ENCODE data around the gene TRABD2B.
A peak's percentile ranks its signal among the peaks of the same experiment; 100 is the strongest.

Gene TRABD2B

DNA sequence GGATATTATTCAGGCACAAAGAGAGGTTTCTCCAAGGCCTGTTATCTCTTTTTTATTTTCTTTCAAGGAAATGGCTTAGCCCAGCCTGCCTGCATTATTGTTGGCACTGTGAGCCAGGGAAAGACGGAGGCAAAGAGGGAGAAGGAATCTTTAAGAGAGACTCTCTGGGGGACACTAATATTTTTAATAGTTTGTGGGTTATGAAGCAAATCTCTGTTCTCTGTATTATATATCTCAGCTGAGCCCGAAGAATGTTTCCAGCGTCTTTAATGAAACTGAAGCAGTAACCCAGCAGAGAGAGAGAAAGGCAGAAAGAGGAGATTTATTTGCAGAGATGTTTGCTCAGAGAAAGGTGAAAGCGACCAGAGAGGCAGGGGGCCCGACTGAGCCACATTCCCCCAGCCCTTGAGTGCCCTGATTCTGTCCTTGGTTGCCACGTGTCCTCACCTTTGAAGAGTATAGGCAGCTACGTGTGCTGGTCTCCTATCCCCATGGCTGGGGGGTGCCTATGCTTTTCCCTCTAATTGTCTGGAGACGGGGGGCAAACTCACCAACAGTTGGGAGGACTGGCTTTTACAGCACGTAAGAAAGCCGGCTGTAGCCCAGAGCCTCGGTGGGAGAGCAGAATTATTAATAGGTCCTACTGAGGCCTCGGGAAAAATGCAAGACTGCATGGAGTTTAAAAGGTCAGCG, 166.4 kb downstream of the TRABD2B start:
- DNase-seq: no peak

DNA sequence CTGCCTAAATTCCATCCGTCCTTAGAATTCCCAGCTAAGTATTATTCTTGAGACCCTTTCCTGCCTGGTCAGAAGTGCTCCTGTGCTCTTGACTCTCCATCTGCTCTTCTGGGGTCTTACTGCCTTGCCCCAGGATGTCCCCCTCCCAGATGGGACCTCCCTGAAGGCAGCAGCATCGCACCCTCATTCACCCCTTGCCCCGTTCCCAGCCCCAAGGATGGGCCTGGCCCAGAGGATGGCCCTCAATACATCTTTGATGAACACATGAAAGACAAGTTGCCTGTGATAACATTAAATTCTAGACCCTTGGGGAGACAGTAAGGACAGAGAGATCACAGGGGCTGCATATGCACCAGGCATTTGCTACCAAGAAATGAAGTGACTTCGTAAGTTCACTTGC, 167.2 kb downstream of the TRABD2B start:
- no peak for DNase-seq

GRCh38 chr1:47828978-47829377, 168.2 kb downstream of the TRABD2B start:
- DNase-seq: no peak

GRCh38 chr1:47827109-47827508, 170.1 kb downstream of the TRABD2B start:
- DNase-seq: no peak

DNA sequence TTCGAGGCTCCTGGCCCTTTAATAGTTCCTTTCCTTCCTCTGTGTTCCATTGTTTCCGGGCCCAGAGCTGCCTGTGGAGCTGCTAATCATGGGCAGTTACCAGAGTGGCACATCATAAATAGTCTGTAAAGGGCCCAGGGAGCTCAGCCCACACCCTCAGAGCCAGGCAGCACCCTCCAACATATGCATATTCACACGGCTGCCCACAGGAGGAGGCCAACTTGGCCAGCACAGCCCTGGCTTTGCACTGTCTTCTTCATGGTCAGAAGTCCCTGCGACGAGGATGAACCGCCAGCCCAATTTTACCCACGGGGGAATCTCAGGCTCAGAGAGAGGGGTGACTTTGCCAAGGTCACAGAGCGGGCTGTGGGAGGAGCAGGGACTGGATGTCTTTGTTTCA, 172.5 kb downstream of the TRABD2B start:
- DNase-seq: no peak

GRCh38 chr1:47824297-47824696, 172.9 kb downstream of the TRABD2B start:
- no peak for DNase-seq

DNA sequence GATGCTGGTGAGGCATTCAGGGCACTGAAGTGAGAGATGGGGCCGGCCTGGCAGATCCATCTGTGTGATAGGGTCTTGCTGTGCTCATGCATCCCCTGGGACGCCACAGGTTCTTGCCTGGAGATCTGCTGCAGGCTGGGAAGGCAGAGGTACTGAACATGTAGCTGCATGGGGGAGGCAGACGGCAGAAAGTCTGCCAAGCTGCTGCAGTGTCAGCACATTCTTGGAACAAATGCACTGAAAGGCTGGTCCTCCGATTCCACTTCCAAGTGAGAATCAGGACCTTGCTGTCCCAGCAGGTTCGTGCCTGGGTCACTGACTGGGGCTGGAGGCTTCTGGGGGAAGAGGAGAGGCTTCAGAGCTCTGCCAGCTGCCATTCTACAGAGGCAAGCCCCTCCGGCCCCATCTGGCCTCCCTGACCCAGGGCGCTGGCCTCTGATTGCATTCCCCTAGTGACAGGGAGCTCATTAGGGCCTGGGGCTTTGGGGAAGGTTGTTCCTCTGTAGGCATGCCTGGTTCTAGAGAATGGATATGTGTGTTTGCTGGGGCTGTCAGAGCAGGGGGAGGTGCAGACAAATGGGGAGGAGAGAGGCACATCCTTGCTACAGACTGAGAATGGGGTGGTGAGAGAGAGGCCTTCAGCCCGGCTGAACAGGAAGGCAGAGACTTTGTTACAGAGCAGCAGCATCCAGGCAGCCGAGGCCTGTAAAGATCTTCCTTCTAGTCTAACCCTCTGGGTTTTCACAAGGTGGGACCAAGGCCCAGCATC, 174.0 kb downstream of the TRABD2B start:
- no peak for DNase-seq

DNA sequence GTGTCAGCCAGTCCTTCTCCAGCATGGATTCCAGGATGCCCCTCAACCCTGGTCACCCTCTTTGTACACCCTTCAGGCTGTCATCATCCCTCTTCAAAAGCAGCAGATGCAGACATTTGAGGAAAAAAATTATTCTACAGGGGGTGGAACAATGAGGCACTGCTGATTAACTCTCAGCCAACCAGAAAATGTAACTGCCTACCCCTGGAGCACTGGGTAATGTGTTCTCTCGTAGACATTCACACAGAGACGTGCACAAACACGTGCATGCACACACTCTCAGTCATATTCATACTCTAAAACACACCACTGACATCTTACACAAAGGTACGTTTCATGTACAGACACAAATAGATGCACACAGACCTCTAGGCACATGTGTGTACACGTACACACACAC, 175.4 kb downstream of the TRABD2B start:
- DNase-seq: no peak

GRCh38 chr1:47819574-47819888, 177.7 kb downstream of the TRABD2B start:
- no peak for DNase-seq

DNA sequence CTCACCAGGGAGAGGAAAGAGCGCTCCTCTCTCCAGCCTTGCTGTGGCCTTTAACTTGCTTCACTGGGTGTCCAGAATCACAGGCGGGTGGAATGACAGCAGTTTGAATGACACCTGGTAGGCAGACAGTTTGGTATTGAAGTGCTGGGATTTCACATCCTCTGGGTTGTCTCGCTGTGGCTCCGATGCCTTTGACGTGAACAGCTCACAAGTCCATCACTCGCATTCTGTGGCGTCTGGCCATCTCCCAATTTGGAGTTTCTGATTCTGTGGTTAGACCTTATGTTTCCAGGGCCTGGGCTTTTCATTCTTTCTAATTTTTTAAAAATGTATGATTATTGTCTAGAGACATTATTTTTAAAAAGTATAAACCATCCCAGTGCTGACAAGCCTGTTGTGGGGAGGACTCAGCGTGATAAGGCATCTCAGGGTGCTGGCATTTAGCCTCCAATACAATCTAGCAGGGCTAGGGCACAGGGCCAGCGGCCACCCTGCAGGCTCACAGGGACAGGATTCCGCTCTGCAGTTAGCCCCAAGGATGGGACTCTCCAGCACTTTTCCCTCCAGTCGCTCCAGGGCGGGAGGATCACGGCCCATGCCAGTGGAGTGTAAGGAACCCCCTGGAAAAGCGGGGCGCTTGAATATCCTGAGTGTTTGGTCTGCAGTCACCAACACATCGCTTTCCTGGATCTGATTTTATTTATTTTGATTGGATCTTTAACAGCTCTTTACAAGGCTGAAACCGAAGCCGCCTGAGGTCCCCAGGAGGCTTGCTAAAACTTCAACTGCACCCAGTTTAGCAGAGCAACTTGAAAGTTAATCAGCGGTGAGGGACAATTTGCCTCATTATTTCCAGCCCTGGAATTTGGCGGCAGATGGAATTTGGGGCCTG, 178.3 kb downstream of the TRABD2B start:
- no peak for DNase-seq

- no peak for DNase-seq
Observed at GRCh38 chr1:47817861-47818260, 179.3 kb downstream of the TRABD2B start.

DNA sequence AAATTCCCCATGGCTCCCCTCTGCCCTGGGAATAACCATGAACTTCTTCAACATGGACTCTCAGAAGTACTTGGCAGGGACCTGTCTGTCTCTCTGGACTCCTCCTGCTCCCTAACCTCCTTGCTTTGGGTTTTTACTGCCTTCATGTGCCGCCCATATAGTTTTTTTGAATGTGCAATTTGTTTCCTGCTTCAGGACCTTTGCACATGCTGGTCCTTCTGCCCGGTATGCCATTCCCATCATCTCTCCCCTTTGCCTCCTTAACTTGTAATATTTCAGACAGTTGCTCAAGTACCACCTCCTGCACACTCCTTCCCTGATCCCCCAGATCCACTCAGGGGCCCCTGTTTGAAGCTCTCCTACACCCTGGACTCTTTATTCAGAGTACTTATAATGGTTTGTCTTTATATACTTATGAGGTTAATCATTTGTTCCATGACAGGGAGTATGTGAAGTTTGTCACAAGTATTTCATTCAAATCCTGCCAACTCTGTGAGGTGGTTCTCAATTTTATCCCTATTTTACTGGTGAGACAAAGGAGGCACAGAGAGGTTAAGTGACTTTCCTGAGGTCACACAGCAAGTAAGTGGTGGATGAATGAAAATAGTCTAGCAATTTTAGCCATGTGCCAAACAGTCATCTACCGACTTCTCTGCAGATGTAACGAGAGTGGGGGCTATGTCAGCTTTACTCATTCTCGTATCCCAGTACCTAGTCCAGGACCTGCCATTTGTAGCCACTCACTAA, 180.7 kb downstream of the TRABD2B start:
- no peak for DNase-seq

DNA sequence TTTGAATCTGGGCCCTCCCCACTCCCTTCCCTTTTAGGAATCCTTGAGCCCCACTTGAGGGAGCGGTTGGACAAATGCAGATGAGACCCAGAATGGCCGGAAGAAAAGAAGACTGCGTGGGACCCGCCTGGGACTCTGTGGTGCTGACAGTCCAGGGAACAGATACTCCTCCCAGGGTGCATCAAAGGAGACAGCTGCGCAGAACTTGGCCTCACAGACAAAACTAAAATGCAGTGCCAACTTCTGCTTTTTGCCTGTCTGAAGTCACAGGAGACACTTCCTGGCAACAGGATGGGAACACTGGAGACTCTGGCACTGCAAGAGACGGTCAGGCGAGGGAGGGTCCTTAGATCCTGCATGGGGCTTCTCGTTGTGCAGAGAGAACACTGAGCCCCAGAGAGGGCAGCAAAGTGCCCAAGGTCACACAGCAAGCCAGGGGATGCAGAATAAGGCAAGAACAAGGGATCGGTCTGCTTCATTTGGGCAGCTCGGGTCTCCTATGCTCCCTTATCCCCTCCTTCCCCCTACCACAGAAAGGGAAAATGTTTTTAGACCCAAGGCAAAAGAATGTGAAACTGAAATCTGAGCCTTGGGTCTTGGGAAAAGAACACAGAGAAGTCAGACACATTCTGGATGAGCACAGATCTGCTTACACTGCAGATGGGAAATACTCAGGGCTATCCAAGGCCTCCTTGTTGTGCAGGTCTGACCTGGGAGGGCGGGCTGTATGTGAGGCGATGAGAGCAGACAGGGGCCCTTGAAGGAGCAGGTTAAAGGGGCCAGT, 182.4 kb downstream of the TRABD2B start:
- DNase-seq: peak in 1 of 58 donors; percentile 3

GRCh38 chr1:47813970-47814369, 183.2 kb downstream of the TRABD2B start:
- no peak for DNase-seq

DNA sequence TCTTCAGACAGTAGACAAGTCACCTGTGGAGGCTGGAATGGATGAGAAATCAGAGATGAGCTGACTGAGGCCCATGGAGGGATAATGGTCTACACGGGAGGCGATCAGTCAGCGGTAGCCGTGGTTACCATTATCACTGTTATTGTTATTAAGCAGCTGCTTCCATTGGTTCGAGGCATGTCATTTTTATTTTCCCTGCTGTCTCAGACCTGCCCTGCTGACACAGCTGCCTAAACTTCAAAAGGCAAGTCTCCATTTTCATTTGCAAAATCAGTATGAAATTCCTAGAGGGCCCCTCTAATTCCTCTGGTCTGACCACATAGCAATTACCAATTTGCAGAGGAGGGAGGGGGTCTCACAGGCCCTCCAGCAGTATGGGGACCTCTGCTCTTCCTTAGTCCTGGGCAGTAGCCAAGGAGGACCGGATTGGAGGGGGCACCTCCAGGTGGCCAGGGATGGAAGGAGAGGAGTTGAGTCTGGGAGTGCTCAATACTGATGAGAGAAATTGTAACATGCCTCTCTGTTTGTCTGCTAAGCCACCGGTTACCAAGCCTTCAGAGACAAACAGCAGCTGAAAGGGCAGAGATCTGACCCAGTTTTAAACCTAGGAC, 184.2 kb downstream of the TRABD2B start:
- no peak for DNase-seq

GRCh38 chr1:47810964-47811682, 186.1 kb downstream of the TRABD2B start:
- no peak for DNase-seq

- DNase-seq: no peak
Observed at GRCh38 chr1:47809301-47810084, 187.7 kb downstream of the TRABD2B start.

DNA sequence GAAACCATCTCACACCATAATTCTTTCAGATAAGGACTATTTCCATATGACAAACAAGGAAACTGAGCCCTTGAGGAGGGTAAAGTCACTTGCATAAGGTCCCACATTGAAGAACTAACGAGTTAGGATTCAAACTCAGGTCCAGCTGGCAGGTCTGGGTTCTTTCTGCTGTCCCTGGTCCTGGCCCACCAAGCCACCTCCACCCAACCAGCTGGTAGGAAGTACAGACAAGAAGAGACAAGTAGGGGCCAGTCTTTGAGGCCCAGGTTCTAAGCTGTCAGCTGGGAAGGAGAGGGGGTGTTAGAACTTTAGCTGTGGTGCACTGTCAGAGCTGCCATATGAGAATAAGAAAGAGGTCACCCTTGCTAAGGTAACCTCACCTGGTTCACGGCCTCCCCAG, 188.6 kb downstream of the TRABD2B start:
- no peak for DNase-seq

All from anterior cingulate cortex (tissue), 58 donors.